GM18873 (cell line): Measurements from ENCODE around the gene SOWAHD.
"Not testable (repeated sequence)": the region's sequence is repeated elsewhere in the genome, so short reads cannot be mapped to it uniquely, and the experiment has no call there.

Experiments
- ATAC-seq: cut with Tn5 transposase; IDR thresholded peaks from one replicate; pipeline ENCODE4 v1.9.1; 2021; ENCODE audit warnings: mild to moderate bottlenecking, moderate library complexity, moderate number of reproducible peaks; ENCODE audit not compliant: unreplicated experiment, low FRiP score

The SOWAHD gene

GRCh38 chrX:119757646-119757978 is 776 bp upstream of the SOWAHD start:
- ATAC-seq: no peak

- ATAC-seq: no peak
Measured at GRCh38 chrX:119758731-119759247, 401 bp downstream of the SOWAHD start.

- no peak for ATAC-seq
Measured at GRCh38 chrX:119759248-119759766, 919 bp downstream of the SOWAHD start.

- no peak for ATAC-seq
Measured at GRCh38 chrX:119760026-119760877, 1.9 kb downstream of the SOWAHD start.

GRCh38 chrX:119762718-119763117 is 4.3 kb downstream of the SOWAHD start:
- no peak for ATAC-seq

GRCh38 chrX:119763181-119763580 is 4.8 kb downstream of the SOWAHD start:
- ATAC-seq: no peak

- no peak for ATAC-seq
Measured at GRCh38 chrX:119763836-119764387, 5.5 kb downstream of the SOWAHD start.

- not testable (repeated sequence) for ATAC-seq
Measured at GRCh38 chrX:119768436-119768835, 10.0 kb downstream of the SOWAHD start.

GRCh38 chrX:119769388-119769787 is 11.0 kb downstream of the SOWAHD start:
- not testable (repeated sequence) for ATAC-seq

- ATAC-seq: no peak
Measured at GRCh38 chrX:119775517-119776238, 17.3 kb downstream of the SOWAHD start.

GRCh38 chrX:119778829-119779228 is 20.4 kb downstream of the SOWAHD start:
- no peak for ATAC-seq

- no peak for ATAC-seq
Measured at GRCh38 chrX:119783026-119783425, 24.6 kb downstream of the SOWAHD start.

GRCh38 chrX:119784747-119785446 is 26.5 kb downstream of the SOWAHD start:
- no peak for ATAC-seq

- ATAC-seq: no peak
Measured at GRCh38 chrX:119790977-119791436, 32.6 kb downstream of the SOWAHD start.

- ATAC-seq: peak; percentile 87
Measured at GRCh38 chrX:119791437-119792231, 33.2 kb downstream of the SOWAHD start, which contains the start of gene RPL39. RPL39 (minus strand) TSS chrX:119791630; CDS start chrX:119791576, 54 bp downstream.

GRCh38 chrX:119801253-119802221 is 43.1 kb downstream of the SOWAHD start:
- no peak for ATAC-seq

- no peak for ATAC-seq
Measured at GRCh38 chrX:119802546-119802945, 44.2 kb downstream of the SOWAHD start.

- ATAC-seq: not testable (repeated sequence)
Measured at GRCh38 chrX:119808461-119808860, 50.1 kb downstream of the SOWAHD start.
